ENCODE data around the gene ZMPSTE24.
A peak's percentile ranks its signal among the peaks of the same experiment; 100 is the strongest.

ZMPSTE24 gene

DNA sequence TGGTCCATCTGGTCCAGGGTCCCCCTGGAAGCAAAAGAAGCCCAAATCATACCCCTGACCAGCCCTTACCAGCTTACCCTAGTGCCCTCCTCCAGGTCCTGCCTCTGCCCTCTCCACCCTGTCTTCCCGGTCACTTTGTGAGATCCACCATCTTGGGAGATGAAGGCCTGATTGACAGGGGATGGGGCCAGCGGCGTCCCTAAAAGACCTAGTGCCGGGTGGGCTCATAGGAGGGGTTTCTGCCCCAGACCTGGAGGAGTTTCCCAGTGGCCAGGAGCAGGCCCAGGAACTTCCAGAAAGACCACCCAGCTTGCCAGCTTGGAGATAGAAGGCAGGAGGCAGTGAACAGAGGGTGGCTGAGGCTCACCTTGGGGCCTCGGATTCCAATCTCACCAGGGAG is 53.7 kb downstream of the ZMPSTE24 start:
- TF ChIP-seq CTCF (IDR thresholded peaks at IDR 0.05) = no peak
- Histone ChIP-seq H3K4me3 (ENCODE audit: low read depth in 1 of 2, low read length in 1 of 2) (no peak overlapping the region), H3K27me3 (peaks cover 13% of the 10 kb centered on the region), H3K4me1 (ENCODE audit: control insufficient read depth in 1 of 2, insufficient read depth in 1 of 2, low read depth in 1 of 2, low read length in 1 of 2) (peaks cover 35 to 39% of the 10 kb centered on the region in 2 experiments), H3K27ac (no peak overlapping the region), H3K36me3 (peaks cover 6% of the 10 kb centered on the region), H3K9me3 (no peaks in the 10 kb centered on the region)

GRCh38 chr1:40312238-40313205 is 54.5 kb downstream of the ZMPSTE24 start:
- TF ChIP-seq CTCF (IDR thresholded peaks at IDR 0.05) = no peak
- H3K4me1 ChIP-seq (ENCODE audit: control insufficient read depth in 1 of 2, insufficient read depth in 1 of 2, low read depth in 1 of 2, low read length in 1 of 2) = peaks cover 41 to 46% of the 10 kb centered on the region in 2 experiments
- H3K27ac ChIP-seq = peak overlapping the region; percentile 34

DNA sequence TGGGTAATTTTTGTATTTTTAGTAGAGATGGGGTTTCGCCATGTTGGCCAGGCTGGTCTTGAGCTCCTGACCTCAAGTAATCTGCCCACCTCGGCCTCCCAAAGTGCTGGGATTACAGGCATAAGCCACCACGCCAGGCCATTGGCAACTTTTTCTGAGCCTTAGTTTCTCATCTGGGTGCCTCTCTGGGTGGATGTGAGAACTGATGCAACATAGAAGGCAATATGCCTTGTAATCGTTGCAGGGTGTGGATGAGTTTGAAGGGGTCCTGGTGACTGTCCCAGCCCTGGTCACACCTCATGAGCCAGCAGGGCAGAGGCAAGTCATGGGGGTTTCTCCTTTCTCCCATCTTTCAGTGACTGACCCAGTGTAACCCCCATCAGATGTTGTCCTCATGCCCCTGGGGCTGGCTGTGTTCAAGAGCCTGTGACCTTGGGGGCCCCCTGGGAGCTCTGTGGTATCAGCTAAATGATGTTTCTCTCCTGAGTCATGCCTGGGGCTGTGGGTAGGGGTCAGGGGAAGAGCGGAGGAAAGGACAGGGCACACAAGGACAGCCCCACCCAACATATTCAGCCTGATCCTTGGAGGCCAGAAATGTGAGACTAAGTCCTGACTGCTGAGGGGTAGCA is 55.4 kb downstream of the ZMPSTE24 start:
- Histone ChIP-seq H3K36me3 (no peaks in the 10 kb centered on the region), H3K4me1 (ENCODE audit: control insufficient read depth in 1 of 2, insufficient read depth in 1 of 2, low read depth in 1 of 2, low read length in 1 of 2) (peaks cover 42 to 46% of the 10 kb centered on the region in 2 experiments), H3K4me3 (ENCODE audit: low read depth in 1 of 2, low read length in 1 of 2) (no peak overlapping the region), H3K27ac (no peak overlapping the region), H3K27me3 (peaks cover 31% of the 10 kb centered on the region), H3K9me3 (no peaks in the 10 kb centered on the region)
- no peak for TF ChIP-seq CTCF (IDR thresholded peaks at IDR 0.05)

More at GRCh38 chr1:40312238-40313205, 54.5 kb downstream of the ZMPSTE24 start:
- Histone ChIP-seq H3K4me3 (ENCODE audit: low read depth in 1 of 2, low read length in 1 of 2) (peak overlapping the region; percentile 17 to 50), H3K27me3 (peaks cover 22% of the 10 kb centered on the region), H3K9me3 (no peaks in the 10 kb centered on the region), H3K36me3 (peaks cover 5% of the 10 kb centered on the region)

DNA sequence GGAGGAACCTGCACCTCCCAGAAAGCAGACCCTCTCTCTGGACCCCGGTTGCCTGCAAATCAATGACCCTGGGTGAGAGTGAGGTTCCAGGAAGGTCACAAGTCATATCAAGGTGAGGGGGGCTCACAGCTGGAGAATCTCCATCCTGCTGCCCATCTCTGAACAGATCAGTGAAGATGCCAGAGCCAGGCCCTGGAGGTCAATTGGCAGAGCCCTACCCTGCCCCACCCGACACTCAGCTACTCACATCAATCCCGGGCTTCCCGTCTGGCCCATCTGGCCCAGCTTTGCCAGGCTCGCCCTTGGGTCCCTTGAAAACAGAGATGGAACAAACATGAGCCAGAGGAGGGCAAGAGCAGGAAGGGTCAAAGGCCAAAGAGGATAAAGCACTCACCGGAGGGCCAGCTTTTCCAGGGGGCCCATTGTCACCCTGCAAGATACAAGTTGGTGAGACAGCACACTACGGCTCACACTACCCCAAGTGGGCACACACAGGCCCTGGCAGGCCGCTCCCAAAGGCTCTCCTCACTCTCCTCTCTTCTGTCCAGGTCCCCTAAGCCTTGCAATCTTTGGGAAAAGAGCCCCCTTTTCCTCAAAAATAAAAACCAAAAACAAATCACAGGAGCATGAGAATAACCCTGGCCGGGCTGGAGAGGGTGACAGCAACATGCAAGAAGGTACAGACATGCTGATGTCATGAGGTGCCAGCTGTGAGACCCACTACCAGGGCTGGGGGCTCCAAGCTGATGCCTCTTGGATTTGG is 56.1 kb downstream of the ZMPSTE24 start:
- H3K4me1 ChIP-seq (ENCODE audit: control insufficient read depth in 1 of 2, insufficient read depth in 1 of 2, low read depth in 1 of 2, low read length in 1 of 2) = peaks cover 42 to 46% of the 10 kb centered on the region in 2 experiments
- no peak overlapping the region for H3K4me3 ChIP-seq (ENCODE audit: low read depth in 1 of 2, low read length in 1 of 2)
- H3K27ac ChIP-seq = no peak overlapping the region
- peaks cover 38% of the 10 kb centered on the region for H3K27me3 ChIP-seq
- no peak for TF ChIP-seq CTCF (IDR thresholded peaks at IDR 0.05)
- H3K9me3 ChIP-seq = no peaks in the 10 kb centered on the region
- H3K36me3 ChIP-seq = no peaks in the 10 kb centered on the region

DNA sequence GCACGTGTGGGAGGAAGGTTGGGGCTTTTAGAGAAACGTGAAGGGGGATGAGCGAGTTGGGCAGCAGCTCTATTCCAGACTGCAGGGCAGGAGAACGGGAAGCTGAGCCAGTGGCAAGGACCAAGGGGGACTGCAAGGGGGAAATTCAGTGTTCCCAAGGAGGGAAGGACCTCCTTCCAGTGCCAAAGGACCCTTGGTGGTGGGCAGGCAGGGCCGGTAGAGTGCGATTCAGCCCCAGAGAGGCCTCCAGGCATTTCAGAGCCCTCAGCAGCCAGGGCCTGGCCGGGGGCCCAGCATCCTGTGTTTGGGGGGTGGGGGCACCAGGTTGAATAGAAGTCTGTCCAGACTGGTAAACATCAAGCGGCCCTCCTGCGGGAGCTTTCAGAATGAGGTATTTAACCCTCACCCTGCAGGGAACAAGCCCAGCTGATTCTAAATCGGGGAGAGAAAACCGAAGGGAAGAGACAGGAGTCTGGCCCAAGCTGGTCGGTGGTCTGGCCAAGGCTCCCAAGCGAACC is 56.7 kb downstream of the ZMPSTE24 start:
- Histone ChIP-seq H3K9me3 (no peaks in the 10 kb centered on the region), H3K27ac (peak overlapping the region; percentile 17), H3K4me3 (ENCODE audit: low read depth in 1 of 2, low read length in 1 of 2) (peak overlapping the region; percentile 73 to 90), H3K27me3 (peaks cover 44% of the 10 kb centered on the region), H3K36me3 (no peaks in the 10 kb centered on the region), H3K4me1 (ENCODE audit: control insufficient read depth in 1 of 2, insufficient read depth in 1 of 2, low read depth in 1 of 2, low read length in 1 of 2) (peaks cover 42 to 46% of the 10 kb centered on the region in 2 experiments)
- no peak for TF ChIP-seq CTCF (IDR thresholded peaks at IDR 0.05)

All from neutrophil (primary cell).